PC-3 (cell line): Measurements from ENCODE around the gene TBC1D5. TPM values are rescaled to one million over a fixed set of nuclear protein-coding genes. Genes with fewer than 3 reads are reported as not detected.
"Not testable (repeated sequence)": the region's sequence is repeated elsewhere in the genome, so short reads cannot be mapped to it uniquely, and the experiment has no call there.

Experiments used
- ATAC-seq: fragments of 200-7000 bp; cut with Tn5 transposase; 2 replicates; pipeline ENCODE4 v1.9.1; 2020; ENCODE audit warnings: mild to moderate bottlenecking, moderate library complexity
- BruUV-seq: library from RNA; stranded (reverse); fragments of 400-500 nt; replicated peaks from 2 replicates; lab custom pipeline; 2021; lab: Mats Ljungman, UMichigan
- CTCF ChIA-PET: fragments of 300-600 bp; sonication (Branson Sonifier 250); formaldehyde crosslinking; loops from one replicate; lab custom pipeline; 2022; ENCODE audit warnings: antibody characterized with exemption; lab: Charles Lee
- POLR2A ChIA-PET: fragments of 300-600 bp; sonication (Branson Sonifier 250); formaldehyde crosslinking; loops from one replicate; lab custom pipeline; 2022; ENCODE audit warnings: antibody characterized with exemption; ENCODE audit not compliant: unreplicated experiment; lab: Charles Lee
- DNase-seq: peaks from one replicate; pipeline ENCODE4 v3.0.0-alpha.2; 2015
- H2AFZ ChIP-seq: fragments of 300-600 bp; sonication (generic); 2 replicates; pipeline ENCODE4 v1.6.0; 2016; ENCODE audit warnings: antibody characterized with exemption, low read length
- H3F3A ChIP-seq: fragments of 300-600 bp; sonication (generic); one replicate; pipeline ENCODE4 v1.6.0; 2017; ENCODE audit warnings: antibody characterized with exemption, low read length, control low read depth, mild to moderate bottlenecking; ENCODE audit not compliant: unreplicated experiment
- H3K27ac ChIP-seq: fragments of 300-600 bp; sonication (generic); 2 replicates; pipeline ENCODE4 v1.5.1; 2016; ENCODE audit warnings: mild to moderate bottlenecking, low read length
- H3K27me3 ChIP-seq: fragments of 300-600 bp; sonication (generic); 2 replicates; pipeline ENCODE4 v1.6.1; 2016; ENCODE audit warnings: low read length, mixed read lengths
- H3K36me3 ChIP-seq: fragments of 300-600 bp; sonication (generic); 2 replicates; pipeline ENCODE4 v1.6.1; 2016; ENCODE audit warnings: low read depth, mixed run types, low read length, mixed read lengths
- H3K4me1 ChIP-seq: fragments of 300-600 bp; sonication (generic); 2 replicates; pipeline ENCODE4 v1.5.1; 2016; ENCODE audit warnings: low read length; ENCODE audit not compliant: insufficient read depth
- H3K4me2 ChIP-seq: fragments of 300-600 bp; sonication (generic); 2 replicates; pipeline ENCODE4 v1.6.0; 2016; ENCODE audit warnings: low read length
- H3K4me3 ChIP-seq: fragments of 300-600 bp; sonication (generic); 2 replicates; pipeline ENCODE4 v1.5.1; 2016; ENCODE audit warnings: mild to moderate bottlenecking, low read length, mixed read lengths
- H3K79me2 ChIP-seq: fragments of 300-600 bp; sonication (generic); 2 replicates; pipeline ENCODE4 v1.6.1; 2017; ENCODE audit warnings: low read length, mixed read lengths
- H3K9ac ChIP-seq: fragments of 300-600 bp; sonication (generic); 2 replicates; pipeline ENCODE4 v1.6.0; 2016; ENCODE audit warnings: mild to moderate bottlenecking, low read length
- H3K9me2 ChIP-seq: fragments of 300-600 bp; sonication (generic); replicated peaks from 2 replicates; pipeline ENCODE4 v1.6.1; 2016; ENCODE audit warnings: mixed run types, low read length, mixed read lengths
- H3K9me3 ChIP-seq: fragments of 300-600 bp; sonication (generic); 2 replicates; pipeline ENCODE4 v1.6.1; 2016; ENCODE audit warnings: low read length, mixed read lengths
- H4K20me1 ChIP-seq: fragments of 300-600 bp; sonication (generic); 2 replicates; pipeline ENCODE4 v1.6.1; 2016; ENCODE audit warnings: low read length, mixed read lengths
- EZH2 ChIP-seq: fragments of 300-600 bp; sonication (generic); IDR thresholded peaks from one replicate; pipeline ENCODE4 v1.6.1; 2017; ENCODE audit warnings: antibody characterized with exemption, mild to moderate bottlenecking, low read length; ENCODE audit not compliant: unreplicated experiment
- EZH2phosphoT487 ChIP-seq: fragments of 300-600 bp; sonication (generic); IDR thresholded peaks from 2 replicates; pipeline ENCODE4 v1.6.1; 2018; ENCODE audit warnings: mild to moderate bottlenecking, antibody characterized with exemption, low read length, borderline replicate concordance
- intact Hi-C: fragments of 100-400 bp; cut with micrococcal nuclease; formaldehyde crosslinking; loops from 2 replicates; pipeline ENCODE4 v1.9.0; 2023
- total RNA-seq: library from RNA; depleted of rRNA; stranded (reverse); fragments of >200 nt; gene quantifications from 2 replicates; pipeline ENCODE4 v1.2.3, GENCODE V29; 2014
- TF ChIP-seq, protein P1 (sequence below): fragments of 300-600 bp; sonication (generic); conservative IDR thresholded peaks from 2 replicates; pipeline ENCODE4 v1.5.1; 2017; ENCODE audit warnings: antibody characterized with exemption, low read depth, mild to moderate bottlenecking, low read length

TBC1D5 gene
- total RNA-seq, 1 experiment from 2014 or later: 54.5 TPM

DNA sequence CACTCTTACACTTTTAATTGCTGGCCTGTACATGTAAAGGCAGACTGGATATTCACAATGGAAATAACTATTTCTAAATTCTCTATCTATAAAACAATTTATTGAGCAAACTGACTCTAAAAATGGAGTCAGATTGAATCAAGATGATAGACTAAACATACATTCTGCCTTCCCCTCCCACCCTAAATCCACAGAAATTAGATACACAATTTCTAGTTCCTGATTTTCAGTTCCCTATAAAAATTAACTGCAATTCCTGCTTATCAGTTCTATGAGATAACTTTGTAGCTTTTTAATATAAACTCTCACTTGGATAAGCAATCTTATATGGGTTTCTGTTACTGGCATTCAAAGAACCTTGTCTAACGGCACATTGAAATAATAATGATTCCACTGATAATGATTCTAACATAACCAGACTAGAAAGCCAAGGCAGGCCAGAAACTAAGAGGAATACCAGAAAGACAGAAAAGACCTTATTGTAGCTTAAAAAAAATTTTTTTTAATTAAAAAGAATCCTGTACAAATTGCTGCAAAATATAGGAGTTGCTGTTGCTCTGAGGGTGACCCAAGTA lies 33.1 kb downstream of the TBC1D5 start:
- Histone ChIP-seq H3K4me1 (no peaks in the 10 kb centered on the region), H3K9ac (no peak overlapping the region), H2AFZ (no peak overlapping the region), H3K27ac (no peak overlapping the region), H3F3A (no peaks in the 10 kb centered on the region), H3K4me2 (no peak overlapping the region), H3K4me3 (no peak overlapping the region), H3K79me2 (no peaks in the 10 kb centered on the region), H3K9me2 (no peaks in the 10 kb centered on the region), H4K20me1 (no peaks in the 10 kb centered on the region), H3K27me3 (no peaks in the 10 kb centered on the region), H3K9me3 (peaks cover 7% of the 10 kb centered on the region), H3K36me3 (peaks cover 8% of the 10 kb centered on the region)
- ATAC-seq (no peak), DNase-seq (no peak)
- ChIA-PET POLR2A (no interaction called here), CTCF (no interaction called here)
- TF ChIP-seq EZH2phosphoT487: no peak
- TF ChIP-seq, protein P1, sequence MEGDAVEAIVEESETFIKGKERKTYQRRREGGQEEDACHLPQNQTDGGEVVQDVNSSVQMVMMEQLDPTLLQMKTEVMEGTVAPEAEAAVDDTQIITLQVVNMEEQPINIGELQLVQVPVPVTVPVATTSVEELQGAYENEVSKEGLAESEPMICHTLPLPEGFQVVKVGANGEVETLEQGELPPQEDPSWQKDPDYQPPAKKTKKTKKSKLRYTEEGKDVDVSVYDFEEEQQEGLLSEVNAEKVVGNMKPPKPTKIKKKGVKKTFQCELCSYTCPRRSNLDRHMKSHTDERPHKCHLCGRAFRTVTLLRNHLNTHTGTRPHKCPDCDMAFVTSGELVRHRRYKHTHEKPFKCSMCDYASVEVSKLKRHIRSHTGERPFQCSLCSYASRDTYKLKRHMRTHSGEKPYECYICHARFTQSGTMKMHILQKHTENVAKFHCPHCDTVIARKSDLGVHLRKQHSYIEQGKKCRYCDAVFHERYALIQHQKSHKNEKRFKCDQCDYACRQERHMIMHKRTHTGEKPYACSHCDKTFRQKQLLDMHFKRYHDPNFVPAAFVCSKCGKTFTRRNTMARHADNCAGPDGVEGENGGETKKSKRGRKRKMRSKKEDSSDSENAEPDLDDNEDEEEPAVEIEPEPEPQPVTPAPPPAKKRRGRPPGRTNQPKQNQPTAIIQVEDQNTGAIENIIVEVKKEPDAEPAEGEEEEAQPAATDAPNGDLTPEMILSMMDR: no peak
- TF ChIP-seq EZH2: no peak
- BruUV-seq: TSS peak; percentile 6
- intact Hi-C loops: no loop called here

DNA sequence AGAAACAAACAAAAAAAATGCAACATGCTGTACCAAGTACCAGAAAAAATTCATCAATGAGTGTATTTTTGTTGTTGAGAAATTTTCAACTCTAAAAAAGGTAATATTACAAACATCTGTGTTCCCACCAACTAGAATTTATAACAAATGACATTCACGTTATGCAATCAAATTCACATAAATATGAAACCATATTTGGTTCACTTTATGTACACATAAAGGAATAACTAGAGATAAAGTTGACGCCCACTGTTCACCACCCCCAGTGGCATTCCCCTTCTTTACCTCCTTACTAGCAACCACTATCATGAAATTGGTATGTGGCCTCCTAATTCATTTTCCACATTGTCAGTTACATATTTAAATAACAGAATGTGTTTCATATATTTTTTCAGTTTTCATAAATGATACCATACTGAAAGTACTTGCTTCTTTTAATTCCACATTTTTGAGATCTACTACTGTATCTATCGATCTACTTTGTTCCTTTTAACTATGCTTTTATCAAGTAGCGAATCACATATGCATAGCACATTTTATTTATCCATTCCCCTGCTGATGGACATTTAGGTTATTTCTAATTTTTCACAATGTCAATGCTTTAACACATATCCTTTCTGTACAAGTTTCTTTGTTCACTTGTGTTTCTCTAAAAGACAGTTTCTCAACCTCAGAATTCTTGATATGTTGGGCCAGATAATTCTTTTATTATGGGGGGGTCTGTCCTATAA lies 34.5 kb downstream of the TBC1D5 start:
- Histone ChIP-seq H3K4me3 (no peak overlapping the region), H2AFZ (no peak overlapping the region), H3K27ac (no peak overlapping the region), H3F3A (no peaks in the 10 kb centered on the region), H3K9ac (no peak overlapping the region), H3K4me1 (no peaks in the 10 kb centered on the region), H3K9me2 (no peaks in the 10 kb centered on the region), H3K9me3 (no peaks in the 10 kb centered on the region), H3K27me3 (no peaks in the 10 kb centered on the region), H3K36me3 (no peaks in the 10 kb centered on the region), H3K4me2 (no peak overlapping the region), H4K20me1 (no peaks in the 10 kb centered on the region), H3K79me2 (no peaks in the 10 kb centered on the region)
- ChIA-PET POLR2A (no interaction called here), CTCF (no interaction called here)
- TF ChIP-seq, protein P1: no peak
- TF ChIP-seq EZH2phosphoT487 (no peak), EZH2 (no peak)
- no peak for ATAC-seq
- no TSS peak for BruUV-seq
- intact Hi-C loops: no loop called here
- no peak for DNase-seq

GRCh38 chr3:17705991-17706390 lies 36.4 kb downstream of the TBC1D5 start:
- BruUV-seq, H3F3A ChIP-seq, POLR2A ChIA-PET, H3K27me3 ChIP-seq, H3K4me1 ChIP-seq, H3K4me2 ChIP-seq, intact Hi-C loops, H3K36me3 ChIP-seq, ATAC-seq, H4K20me1 ChIP-seq, DNase-seq, H3K27ac ChIP-seq, H3K79me2 ChIP-seq, H2AFZ ChIP-seq, CTCF ChIA-PET, H3K9ac ChIP-seq, H3K4me3 ChIP-seq, H3K9me2 ChIP-seq, H3K9me3 ChIP-seq: not testable (repeated sequence)

DNA sequence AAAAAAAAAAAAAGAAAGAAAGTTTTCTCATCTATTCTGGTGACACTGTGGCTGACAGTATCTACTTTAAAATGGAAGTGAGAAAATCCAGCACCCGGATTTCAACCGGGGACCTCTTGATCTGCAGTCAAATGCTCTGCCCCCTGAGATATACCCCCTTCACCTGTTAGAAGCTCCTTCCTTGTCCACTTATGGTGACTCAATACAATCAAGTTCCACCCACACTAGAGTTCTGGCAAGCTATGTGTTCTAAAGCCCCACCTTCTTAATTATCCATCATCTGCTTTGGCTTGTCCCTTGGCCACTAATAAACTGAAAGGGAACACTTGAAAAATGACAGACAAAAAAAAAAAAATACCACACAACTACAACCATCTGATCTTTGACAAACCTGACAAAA lies 42.6 kb downstream of the TBC1D5 start:
- H3K4me2 ChIP-seq, H3K27me3 ChIP-seq, H3K27ac ChIP-seq, ATAC-seq, CTCF ChIA-PET, H3K9ac ChIP-seq, H3K4me3 ChIP-seq, H3F3A ChIP-seq, H4K20me1 ChIP-seq, DNase-seq, H3K79me2 ChIP-seq, H3K9me3 ChIP-seq, H3K4me1 ChIP-seq, H3K9me2 ChIP-seq, H3K36me3 ChIP-seq, BruUV-seq, POLR2A ChIA-PET, intact Hi-C loops, H2AFZ ChIP-seq: not testable (repeated sequence)

GRCh38 chr3:17695665-17696064 lies 46.8 kb downstream of the TBC1D5 start:
- H3K9ac ChIP-seq, H4K20me1 ChIP-seq, CTCF ChIA-PET, ATAC-seq, H3F3A ChIP-seq, H3K4me1 ChIP-seq, H3K27me3 ChIP-seq, POLR2A ChIA-PET, H3K79me2 ChIP-seq, BruUV-seq, H3K36me3 ChIP-seq, H3K9me3 ChIP-seq, intact Hi-C loops, H3K4me2 ChIP-seq, DNase-seq, H3K9me2 ChIP-seq, H3K4me3 ChIP-seq, H3K27ac ChIP-seq, H2AFZ ChIP-seq: not testable (repeated sequence)
